GM12878 (cell line): Measurements from ENCODE around the gene SLC11A1. TPM values are rescaled to one million over a fixed set of nuclear protein-coding genes. Genes with fewer than 3 reads are reported as not detected.

Experiments
- ASH2L ChIP-seq: fragments of 300-600, 200-600 bp; sonication (generic); IDR thresholded peaks from 2 replicates; pipeline ENCODE4 v1.6.1; 2017; ENCODE audit warnings: low read depth, mild to moderate bottlenecking, borderline replicate concordance
- ATF7 ChIP-seq: fragments of 450-650 bp; IDR thresholded peaks from 2 replicates; pipeline ENCODE4 v1.6.1; 2016; ENCODE audit warnings: low read depth, mild to moderate bottlenecking
- EGR1 ChIP-seq, 2 experiments: IDR thresholded peaks; 1 replicate in 1 of 2; 2 replicates in 1 of 2; pipeline ENCODE4 v1.6.1; 2011 to 2012; ENCODE audit warnings: low read depth in 2 of 2, low read length in 2 of 2, borderline replicate concordance in 1 of 2, mild to moderate bottlenecking in 1 of 2, moderate library complexity in 1 of 2
- PRDM15 ChIP-seq: fragments of 450-650 bp; formaldehyde crosslinking; IDR thresholded peaks from 2 replicates; pipeline ENCODE4 v1.4.0; 2020; ENCODE audit warnings: mild to moderate bottlenecking, moderate library complexity
- RFX5 ChIP-seq: IDR thresholded peaks from 2 replicates; pipeline ENCODE4 v1.6.1; 2011; ENCODE audit warnings: low read depth, low read length, improper control_type of control experiment
- SMARCA5 ChIP-seq: fragments of 450-650 bp; IDR thresholded peaks from 2 replicates; pipeline ENCODE4 v1.6.1; 2017; ENCODE audit warnings: mild to moderate bottlenecking
- SPI1 ChIP-seq: IDR thresholded peaks from 2 replicates; pipeline ENCODE4 v1.6.1; 2011; ENCODE audit warnings: low read depth, mild to moderate bottlenecking, low read length, moderate library complexity, borderline replicate concordance; ENCODE audit not compliant: insufficient read depth
- SRF ChIP-seq, 2 experiments: IDR thresholded peaks; 2 replicates each; pipeline ENCODE4 v1.6.1; 2011; ENCODE audit warnings: low read depth in 2 of 2, low read length in 2 of 2, mild to moderate bottlenecking in 1 of 2, moderate library complexity in 1 of 2
- ZNF24 ChIP-seq: fragments of 450-650 bp; IDR thresholded peaks from 2 replicates; pipeline ENCODE4 v1.6.1; 2017; ENCODE audit warnings: antibody characterized with exemption, mild to moderate bottlenecking
- polyA plus RNA-seq, 11 experiments: library from polyadenylated mRNA; depleted of rRNA in 4 of 11; unstranded in 6 of 11; stranded (reverse) in 5 of 11; fragments of >200 nt; fragmentation: Nextera tagmentation in 4 of 11; fragmentation: Illumina TruSeq in 1 of 11; extraction: Ambion mirVana in 4 of 11; extraction: Trizol in 1 of 11; gene quantifications; 1 replicate in 1 of 11; 2 replicates in 10 of 11; pipeline versions ENCODE4 v1.2.1 to v1.2.3, GENCODE V29; 2011 to 2016; ENCODE audit warnings: inconsistent platforms in 2 of 11, missing spikeins in 2 of 11, low read depth in 1 of 11
- total RNA-seq, 4 experiments: library from RNA; depleted of rRNA in 3 of 4; stranded (reverse); fragments of >200 nt in 3 of 4; fragmentation: Illumina TruSeq in 1 of 4; extraction: Trizol in 1 of 4; gene quantifications; 2 replicates each; pipeline versions ENCODE4 v1.2.1 to v1.2.3, GENCODE V29; 2013 to 2021
- TF ChIP-seq, protein P1 (sequence below): IDR thresholded peaks from 2 replicates; pipeline ENCODE4 v1.6.1; 2012; ENCODE audit warnings: low read length, inconsistent platforms
- TF ChIP-seq, protein P2 (sequence below): fragments of 450-650 bp; IDR thresholded peaks from 2 replicates; pipeline ENCODE4 v1.6.1; 2018; ENCODE audit warnings: mild to moderate bottlenecking, low read depth, moderate library complexity; ENCODE audit not compliant: partially characterized antibody
- TF ChIP-seq, protein P3 (sequence below): fragments of 450-650 bp; IDR thresholded peaks from 2 replicates; pipeline ENCODE4 v1.6.1; 2017; ENCODE audit warnings: low read depth, mild to moderate bottlenecking, moderate library complexity
- TF ChIP-seq, protein P4 (sequence below): fragments of 450-650 bp; formaldehyde crosslinking; IDR thresholded peaks from 2 replicates; pipeline ENCODE4 v1.5.0; 2022; ENCODE audit warnings: mild to moderate bottlenecking, missing genetic modification characterization

The SLC11A1 gene
- total and polyA plus RNA-seq, 10 of the 15 experiments (the other 5 are each of a cell fraction or from before 2014, with no cell fraction given), result 0.03 to 0.38 (median 0.12) TPM

GRCh38 chr2:218406209-218406948 lies 24.3 kb downstream of the SLC11A1 start (continued):
- TF ChIP-seq SPI1, result peak; percentile 29; the same call in 1 of the 2 replicates
- peak in 1 of 2 experiments; percentile 89; a peak in 2 of 3 replicates for TF ChIP-seq EGR1 (IDR thresholded peaks at IDR 0.05; ENCODE audit: borderline replicate concordance in 1 of 2, low read depth in 2 of 2, low read length in 2 of 2)
- TF ChIP-seq RFX5, result no peak
- no peak for TF ChIP-seq ATF7
- TF ChIP-seq ZNF24, result no peak
- TF ChIP-seq, protein P1, sequence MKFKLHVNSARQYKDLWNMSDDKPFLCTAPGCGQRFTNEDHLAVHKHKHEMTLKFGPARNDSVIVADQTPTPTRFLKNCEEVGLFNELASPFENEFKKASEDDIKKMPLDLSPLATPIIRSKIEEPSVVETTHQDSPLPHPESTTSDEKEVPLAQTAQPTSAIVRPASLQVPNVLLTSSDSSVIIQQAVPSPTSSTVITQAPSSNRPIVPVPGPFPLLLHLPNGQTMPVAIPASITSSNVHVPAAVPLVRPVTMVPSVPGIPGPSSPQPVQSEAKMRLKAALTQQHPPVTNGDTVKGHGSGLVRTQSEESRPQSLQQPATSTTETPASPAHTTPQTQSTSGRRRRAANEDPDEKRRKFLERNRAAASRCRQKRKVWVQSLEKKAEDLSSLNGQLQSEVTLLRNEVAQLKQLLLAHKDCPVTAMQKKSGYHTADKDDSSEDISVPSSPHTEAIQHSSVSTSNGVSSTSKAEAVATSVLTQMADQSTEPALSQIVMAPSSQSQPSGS, result no peak
- TF ChIP-seq, protein P2, sequence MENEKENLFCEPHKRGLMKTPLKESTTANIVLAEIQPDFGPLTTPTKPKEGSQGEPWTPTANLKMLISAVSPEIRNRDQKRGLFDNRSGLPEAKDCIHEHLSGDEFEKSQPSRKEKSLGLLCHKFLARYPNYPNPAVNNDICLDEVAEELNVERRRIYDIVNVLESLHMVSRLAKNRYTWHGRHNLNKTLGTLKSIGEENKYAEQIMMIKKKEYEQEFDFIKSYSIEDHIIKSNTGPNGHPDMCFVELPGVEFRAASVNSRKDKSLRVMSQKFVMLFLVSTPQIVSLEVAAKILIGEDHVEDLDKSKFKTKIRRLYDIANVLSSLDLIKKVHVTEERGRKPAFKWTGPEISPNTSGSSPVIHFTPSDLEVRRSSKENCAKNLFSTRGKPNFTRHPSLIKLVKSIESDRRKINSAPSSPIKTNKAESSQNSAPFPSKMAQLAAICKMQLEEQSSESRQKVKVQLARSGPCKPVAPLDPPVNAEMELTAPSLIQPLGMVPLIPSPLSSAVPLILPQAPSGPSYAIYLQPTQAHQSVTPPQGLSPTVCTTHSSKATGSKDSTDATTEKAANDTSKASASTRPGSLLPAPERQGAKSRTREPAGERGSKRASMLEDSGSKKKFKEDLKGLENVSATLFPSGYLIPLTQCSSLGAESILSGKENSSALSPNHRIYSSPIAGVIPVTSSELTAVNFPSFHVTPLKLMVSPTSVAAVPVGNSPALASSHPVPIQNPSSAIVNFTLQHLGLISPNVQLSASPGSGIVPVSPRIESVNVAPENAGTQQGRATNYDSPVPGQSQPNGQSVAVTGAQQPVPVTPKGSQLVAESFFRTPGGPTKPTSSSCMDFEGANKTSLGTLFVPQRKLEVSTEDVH, result no peak
- TF ChIP-seq SRF (IDR thresholded peaks at IDR 0.05; ENCODE audit: low read depth in 2 of 2, low read length in 2 of 2), result 0 out of 4 replicates have a peak, but pooled peaks of 1 of the 2 experiments have one; percentile 29
- TF ChIP-seq ASH2L, result no peak
- TF ChIP-seq, protein P3, sequence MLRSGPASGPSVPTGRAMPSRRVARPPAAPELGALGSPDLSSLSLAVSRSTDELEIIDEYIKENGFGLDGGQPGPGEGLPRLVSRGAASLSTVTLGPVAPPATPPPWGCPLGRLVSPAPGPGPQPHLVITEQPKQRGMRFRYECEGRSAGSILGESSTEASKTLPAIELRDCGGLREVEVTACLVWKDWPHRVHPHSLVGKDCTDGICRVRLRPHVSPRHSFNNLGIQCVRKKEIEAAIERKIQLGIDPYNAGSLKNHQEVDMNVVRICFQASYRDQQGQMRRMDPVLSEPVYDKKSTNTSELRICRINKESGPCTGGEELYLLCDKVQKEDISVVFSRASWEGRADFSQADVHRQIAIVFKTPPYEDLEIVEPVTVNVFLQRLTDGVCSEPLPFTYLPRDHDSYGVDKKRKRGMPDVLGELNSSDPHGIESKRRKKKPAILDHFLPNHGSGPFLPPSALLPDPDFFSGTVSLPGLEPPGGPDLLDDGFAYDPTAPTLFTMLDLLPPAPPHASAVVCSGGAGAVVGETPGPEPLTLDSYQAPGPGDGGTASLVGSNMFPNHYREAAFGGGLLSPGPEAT, result peak; percentile 50; the same call in 1 of the 2 replicates
- TF ChIP-seq, protein P4, sequence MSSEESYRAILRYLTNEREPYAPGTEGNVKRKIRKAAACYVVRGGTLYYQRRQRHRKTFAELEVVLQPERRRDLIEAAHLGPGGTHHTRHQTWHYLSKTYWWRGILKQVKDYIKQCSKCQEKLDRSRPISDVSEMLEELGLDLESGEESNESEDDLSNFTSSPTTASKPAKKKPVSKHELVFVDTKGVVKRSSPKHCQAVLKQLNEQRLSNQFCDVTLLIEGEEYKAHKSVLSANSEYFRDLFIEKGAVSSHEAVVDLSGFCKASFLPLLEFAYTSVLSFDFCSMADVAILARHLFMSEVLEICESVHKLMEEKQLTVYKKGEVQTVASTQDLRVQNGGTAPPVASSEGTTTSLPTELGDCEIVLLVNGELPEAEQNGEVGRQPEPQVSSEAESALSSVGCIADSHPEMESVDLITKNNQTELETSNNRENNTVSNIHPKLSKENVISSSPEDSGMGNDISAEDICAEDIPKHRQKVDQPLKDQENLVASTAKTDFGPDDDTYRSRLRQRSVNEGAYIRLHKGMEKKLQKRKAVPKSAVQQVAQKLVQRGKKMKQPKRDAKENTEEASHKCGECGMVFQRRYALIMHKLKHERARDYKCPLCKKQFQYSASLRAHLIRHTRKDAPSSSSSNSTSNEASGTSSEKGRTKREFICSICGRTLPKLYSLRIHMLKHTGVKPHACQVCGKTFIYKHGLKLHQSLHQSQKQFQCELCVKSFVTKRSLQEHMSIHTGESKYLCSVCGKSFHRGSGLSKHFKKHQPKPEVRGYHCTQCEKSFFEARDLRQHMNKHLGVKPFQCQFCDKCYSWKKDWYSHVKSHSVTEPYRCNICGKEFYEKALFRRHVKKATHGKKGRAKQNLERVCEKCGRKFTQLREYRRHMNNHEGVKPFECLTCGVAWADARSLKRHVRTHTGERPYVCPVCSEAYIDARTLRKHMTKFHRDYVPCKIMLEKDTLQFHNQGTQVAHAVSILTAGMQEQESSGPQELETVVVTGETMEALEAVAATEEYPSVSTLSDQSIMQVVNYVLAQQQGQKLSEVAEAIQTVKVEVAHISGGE (CRISPR knock-in tag), result no peak
- TF ChIP-seq SMARCA5, result 0 out of 2 replicates have a peak, but pooled peaks have one; percentile 36
- no peak for TF ChIP-seq PRDM15 (CRISPR knock-in tag)
